Measurements from ENCODE around the gene KRABD2.
"Not testable (repeated sequence)": the region's sequence is repeated elsewhere in the genome, so short reads cannot be mapped to it uniquely, and the experiment has no call there.

The KRABD2 gene

GRCh38 chr17:8360751-8361150, 15.8 kb downstream of the KRABD2 start:
- no peak for DNase-seq

- DNase-seq = no peak
Measured at GRCh38 chr17:8360260-8360659, 16.2 kb downstream of the KRABD2 start.

GRCh38 chr17:8359769-8360168, 16.7 kb downstream of the KRABD2 start:
- DNase-seq = no peak

GRCh38 chr17:8357910-8358309, 18.6 kb downstream of the KRABD2 start:
- no peak for DNase-seq

GRCh38 chr17:8354236-8354635, 22.3 kb downstream of the KRABD2 start:
- DNase-seq = no peak

- DNase-seq = no peak
Measured at GRCh38 chr17:8353736-8354135, 22.8 kb downstream of the KRABD2 start.

- no peak for DNase-seq
Measured at GRCh38 chr17:8350339-8350738, 26.2 kb downstream of the KRABD2 start.

- not testable (repeated sequence) for DNase-seq
Measured at GRCh38 chr17:8347001-8347400, 29.5 kb downstream of the KRABD2 start.

- DNase-seq = no peak
Measured at GRCh38 chr17:8345951-8346665, 30.4 kb downstream of the KRABD2 start.

GRCh38 chr17:8345052-8345690, 31.3 kb downstream of the KRABD2 start:
- DNase-seq = no peak

- DNase-seq = no peak
Measured at GRCh38 chr17:8341456-8341855, 35.0 kb downstream of the KRABD2 start.

- DNase-seq = no peak
Measured at GRCh38 chr17:8339540-8339939, 37.0 kb downstream of the KRABD2 start, which contains the start of gene ODF4. Gene ODF4, plus strand, starts transcription at chr17:8339840. Its CDS starts 212 bp downstream, at chr17:8340052.

GRCh38 chr17:8338753-8339140, 37.8 kb downstream of the KRABD2 start:
- DNase-seq = no peak

- DNase-seq = peak; percentile 52 to 85 (median 66)
Measured at GRCh38 chr17:8337802-8338752, 38.4 kb downstream of the KRABD2 start.

GRCh38 chr17:8333281-8333680, 43.2 kb downstream of the KRABD2 start:
- DNase-seq = no peak

- no peak for DNase-seq
Measured at GRCh38 chr17:8332688-8333087, 43.8 kb downstream of the KRABD2 start.

- no peak for DNase-seq
Measured at GRCh38 chr17:8332128-8332527, 44.4 kb downstream of the KRABD2 start.

- DNase-seq = peak; percentile 8 to 30 (median 22)
Measured at GRCh38 chr17:8327303-8327649, 49.2 kb downstream of the KRABD2 start.
